Measurements from ENCODE around the gene DSG4.

- TF ChIP-seq, protein P1, sequence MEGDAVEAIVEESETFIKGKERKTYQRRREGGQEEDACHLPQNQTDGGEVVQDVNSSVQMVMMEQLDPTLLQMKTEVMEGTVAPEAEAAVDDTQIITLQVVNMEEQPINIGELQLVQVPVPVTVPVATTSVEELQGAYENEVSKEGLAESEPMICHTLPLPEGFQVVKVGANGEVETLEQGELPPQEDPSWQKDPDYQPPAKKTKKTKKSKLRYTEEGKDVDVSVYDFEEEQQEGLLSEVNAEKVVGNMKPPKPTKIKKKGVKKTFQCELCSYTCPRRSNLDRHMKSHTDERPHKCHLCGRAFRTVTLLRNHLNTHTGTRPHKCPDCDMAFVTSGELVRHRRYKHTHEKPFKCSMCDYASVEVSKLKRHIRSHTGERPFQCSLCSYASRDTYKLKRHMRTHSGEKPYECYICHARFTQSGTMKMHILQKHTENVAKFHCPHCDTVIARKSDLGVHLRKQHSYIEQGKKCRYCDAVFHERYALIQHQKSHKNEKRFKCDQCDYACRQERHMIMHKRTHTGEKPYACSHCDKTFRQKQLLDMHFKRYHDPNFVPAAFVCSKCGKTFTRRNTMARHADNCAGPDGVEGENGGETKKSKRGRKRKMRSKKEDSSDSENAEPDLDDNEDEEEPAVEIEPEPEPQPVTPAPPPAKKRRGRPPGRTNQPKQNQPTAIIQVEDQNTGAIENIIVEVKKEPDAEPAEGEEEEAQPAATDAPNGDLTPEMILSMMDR (conservative IDR thresholded peaks at IDR 0.05 in 1 of 2, IDR thresholded peaks at IDR 0.05 in 1 of 2; ENCODE audit: extremely low read depth in 1 of 2, insufficient read depth in 1 of 2, low read depth in 1 of 2, low read length in 2 of 2) = no peak
- TF ChIP-seq EZH2 (IDR thresholded peaks at IDR 0.05; ENCODE audit: borderline replicate concordance, low read length) = no peak
These were observed 63.3 kb downstream of the DSG4 start for GRCh38 chr18:31439807-31440325.

All from mammary epithelial cell (primary cell).